Activated naive CD8-positive, alpha-beta T cell treated with anti-CD3 and anti-CD28 coated beads, Interleukin-2, amount 50 U/mL, for 16 hours (primary cell): ENCODE data around the gene KCTD1.

ENCODE experiments used
- DNase-seq: peaks from one replicate; pipeline ENCODE4 v3.0.0-alpha.2; 2020; ENCODE audit warnings: low read depth, low spot score

Gene KCTD1

DNA sequence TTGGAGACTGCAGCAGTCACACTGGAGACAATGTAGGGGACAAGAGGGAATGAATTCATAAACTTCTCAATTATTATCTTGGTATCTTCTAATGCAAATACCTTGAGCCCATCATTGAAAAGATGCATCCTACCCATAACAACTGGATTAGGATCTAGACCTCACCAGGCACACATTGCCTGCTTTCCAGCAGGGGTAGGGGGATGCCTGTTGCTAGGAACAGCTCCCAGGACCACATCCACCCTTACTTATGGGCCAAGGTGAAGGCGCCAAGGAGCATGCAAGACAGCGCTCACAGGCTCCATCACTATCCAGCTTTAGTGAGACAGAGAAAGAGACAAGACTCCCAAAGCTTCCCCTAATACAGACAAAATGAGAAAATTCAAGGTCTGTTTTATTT is 24.4 kb downstream of the KCTD1 start:
- no peak for DNase-seq

DNA sequence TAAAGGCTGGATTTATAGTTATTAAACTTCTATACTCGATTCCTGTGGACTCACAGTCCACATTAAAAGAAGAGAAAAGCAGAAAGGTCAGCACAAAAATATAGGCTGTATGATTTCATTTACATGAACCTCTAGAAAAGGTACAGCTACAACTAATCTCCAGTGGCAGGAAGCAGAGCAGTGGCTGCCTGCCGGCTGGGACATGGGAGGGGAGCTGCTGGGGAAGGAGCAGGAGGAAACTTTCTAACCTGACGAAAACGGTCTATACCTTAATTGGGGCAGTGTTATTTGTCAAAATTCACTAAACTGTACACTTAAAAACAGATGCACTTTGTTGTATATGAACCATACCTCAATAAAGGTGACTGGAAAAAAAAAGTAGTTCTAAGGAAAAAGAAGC is 26.7 kb downstream of the KCTD1 start:
- DNase-seq = no peak

DNA sequence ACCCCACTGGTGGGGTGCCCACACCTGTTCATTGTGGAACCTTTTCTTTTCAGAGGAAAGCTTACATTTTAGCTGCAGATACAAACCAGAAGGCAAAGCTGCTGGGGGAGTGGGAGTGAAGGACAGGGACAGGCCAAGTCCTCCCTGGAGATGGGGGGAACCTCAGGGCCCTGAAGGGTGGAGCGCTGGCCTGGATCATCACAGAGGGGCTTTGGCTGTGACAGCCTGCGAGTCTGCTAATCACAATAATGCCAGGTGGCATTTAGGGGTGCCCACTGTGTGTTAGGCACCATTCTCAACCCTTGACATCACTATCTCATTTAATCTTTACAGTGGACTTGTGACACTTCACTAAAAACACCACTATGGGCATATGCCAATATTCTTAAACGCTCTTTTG is 27.4 kb downstream of the KCTD1 start:
- DNase-seq = no peak

DNA sequence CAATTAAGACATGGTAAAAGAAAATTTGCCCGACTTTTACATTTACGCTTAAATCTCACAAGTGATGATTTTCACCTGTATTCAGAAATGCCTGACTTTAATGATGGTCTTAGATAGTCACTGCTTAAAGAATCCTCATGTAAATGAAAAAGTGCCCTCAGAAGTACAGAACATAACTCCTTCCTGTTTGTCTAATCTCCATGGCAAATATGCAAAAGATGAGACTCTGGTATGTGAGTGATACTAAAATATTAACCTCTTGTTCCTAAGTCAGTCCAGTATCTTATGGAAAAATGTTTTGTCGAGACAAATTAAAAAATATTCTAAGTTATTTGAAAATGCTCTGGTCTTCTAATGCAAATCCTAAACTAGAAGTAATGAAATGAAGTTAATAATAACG is 29.2 kb downstream of the KCTD1 start:
- no peak for DNase-seq

DNA sequence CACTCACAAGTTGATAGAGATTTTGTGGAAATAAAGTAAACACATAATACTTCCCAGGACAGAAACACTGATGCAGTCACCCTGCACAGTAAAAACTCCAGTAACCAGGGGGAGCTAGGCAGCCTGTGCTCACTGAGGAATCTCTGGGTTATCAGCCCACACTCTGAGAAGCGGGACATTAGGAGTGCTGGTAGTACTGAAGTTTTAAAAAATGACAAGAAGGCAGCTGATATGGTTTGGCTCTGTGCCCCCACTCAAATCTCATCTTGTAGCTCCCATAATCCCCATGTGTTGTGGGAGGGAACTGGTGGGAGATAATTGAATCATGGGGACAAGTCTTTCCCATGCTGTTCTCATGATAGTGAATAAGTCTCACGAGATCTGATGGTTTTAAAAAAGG is 31.4 kb downstream of the KCTD1 start:
- DNase-seq = no peak

DNA sequence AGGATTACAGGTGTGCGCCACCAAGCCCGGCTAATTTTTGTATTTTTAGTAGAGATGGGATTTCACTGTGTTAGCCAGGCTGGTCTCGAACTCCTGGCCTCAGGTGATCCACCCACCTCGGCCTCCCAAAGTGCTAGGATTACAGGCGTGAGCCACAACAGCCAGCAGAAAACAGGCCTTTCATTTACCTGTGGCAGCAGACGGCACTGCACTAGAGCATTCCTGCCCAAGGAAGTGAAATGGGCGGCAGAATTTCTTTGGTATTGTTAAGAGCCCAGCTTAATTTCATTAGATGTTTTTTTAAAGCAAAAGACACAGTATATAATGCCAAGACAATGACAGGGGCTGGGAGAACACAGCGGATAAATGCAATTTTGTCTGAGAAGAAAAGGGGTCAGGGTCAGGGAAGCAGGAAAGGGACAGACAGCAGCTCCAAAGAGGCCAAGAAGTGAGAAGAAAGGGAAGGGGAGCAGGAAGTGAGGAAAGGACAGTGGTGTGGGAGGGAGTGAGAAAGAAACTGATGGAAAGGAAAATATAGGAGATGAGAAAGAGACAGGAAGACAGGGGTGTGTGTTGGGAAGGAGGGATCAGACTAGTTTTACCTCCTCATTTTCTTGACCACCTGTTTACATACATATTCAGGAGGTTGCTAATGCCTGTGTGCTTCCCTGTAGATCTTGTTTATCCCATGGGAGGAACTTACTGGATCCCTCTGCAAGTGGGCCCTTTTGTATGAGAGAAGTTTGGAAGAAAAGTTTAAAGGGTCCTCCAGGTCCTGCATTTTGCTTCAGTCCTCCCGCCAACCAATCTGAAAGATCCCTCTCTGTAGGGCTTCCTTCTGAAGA is 32.5 kb downstream of the KCTD1 start:
- DNase-seq = no peak

DNA sequence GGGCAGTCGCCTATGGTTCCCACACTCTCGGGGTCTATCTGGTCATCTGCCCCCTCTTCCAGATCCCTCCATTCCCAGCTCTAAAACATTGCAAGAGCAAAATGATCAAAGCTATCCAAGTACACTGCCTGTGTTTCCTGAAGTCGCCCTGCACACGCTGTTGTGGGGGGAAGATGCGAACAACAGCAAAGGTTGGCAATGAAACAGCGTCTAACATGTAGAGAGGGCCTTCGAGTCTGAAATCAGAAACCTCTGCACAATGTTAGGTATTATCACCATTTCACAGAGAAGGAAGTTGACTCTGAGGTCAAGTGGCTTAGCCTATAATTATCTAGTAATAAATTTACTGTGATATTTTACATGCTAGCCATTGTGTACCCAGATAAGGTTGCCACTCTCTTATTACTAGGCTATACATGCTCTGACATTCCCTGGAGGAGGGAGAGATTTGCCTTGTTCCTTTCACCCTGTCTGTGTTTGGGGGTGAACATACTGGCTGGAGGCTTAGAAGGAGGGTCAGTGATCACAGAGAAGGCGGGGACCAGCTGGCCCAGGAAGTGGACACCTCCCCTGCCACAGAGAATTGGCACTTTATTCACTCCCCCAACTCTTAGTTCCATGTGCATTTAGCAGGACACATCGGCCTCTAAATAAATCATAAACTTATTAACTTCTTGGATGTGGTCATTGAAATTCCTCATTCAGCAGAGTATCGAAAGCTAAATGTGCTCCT is 36.8 kb downstream of the KCTD1 start:
- no peak for DNase-seq

DNA sequence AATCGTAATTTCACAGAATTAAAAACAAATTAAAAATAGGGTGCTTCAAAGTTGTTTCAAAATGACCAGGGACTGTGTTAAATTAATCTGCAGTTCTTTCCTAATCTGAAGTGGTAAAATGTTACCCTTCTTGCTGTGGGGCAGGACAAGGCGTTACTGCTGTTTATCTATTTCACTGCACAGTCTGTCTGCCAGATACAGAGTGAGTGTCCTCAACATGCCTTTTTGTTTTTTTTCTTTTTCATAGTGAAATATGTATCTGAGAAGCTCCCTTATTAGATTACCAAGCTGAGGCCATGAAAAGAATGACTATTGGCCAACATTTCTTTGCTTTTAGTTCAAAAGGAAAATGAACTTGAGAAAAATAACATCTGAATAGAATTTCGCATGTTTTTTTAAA is 38.0 kb downstream of the KCTD1 start:
- DNase-seq = no peak

DNA sequence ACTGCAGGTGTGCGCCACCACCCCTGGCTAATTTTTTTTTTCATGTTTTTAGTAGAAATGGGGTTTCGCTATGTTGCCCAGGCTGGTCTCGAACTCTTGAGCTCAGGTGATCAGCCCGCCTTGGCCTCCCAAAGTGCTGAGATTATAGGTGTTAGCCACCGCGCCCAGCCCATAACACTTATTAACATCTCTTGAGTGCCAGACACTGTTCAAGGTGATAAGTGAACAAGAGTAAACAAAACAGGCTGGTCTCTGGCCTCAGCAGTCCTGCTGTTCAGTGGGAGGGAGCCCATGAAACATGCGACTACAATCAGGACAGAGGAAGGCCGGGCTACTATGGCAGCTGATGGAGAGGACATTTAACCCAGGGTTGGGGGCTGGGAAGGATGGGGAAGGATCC is 42.3 kb downstream of the KCTD1 start:
- DNase-seq = no peak

DNA sequence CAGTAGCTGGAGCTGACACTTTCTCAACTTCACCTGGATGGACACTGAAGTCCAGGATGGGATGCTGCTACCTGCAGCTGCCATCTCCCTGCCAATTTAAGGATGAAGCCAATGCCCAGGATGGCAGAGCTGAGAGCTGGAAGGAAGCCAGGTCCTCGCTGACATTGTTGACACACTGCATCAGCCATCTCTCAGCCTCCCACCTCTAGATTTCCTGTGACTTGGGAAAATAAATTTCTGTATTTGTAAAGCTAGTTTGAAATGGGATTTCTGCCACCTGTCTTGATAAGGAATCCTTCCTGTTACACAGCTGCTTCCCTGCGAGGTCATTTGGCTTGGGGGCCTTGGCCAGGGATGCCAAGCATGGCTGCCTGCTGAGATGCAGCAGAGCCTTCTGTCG is 43.5 kb downstream of the KCTD1 start:
- DNase-seq = no peak

DNA sequence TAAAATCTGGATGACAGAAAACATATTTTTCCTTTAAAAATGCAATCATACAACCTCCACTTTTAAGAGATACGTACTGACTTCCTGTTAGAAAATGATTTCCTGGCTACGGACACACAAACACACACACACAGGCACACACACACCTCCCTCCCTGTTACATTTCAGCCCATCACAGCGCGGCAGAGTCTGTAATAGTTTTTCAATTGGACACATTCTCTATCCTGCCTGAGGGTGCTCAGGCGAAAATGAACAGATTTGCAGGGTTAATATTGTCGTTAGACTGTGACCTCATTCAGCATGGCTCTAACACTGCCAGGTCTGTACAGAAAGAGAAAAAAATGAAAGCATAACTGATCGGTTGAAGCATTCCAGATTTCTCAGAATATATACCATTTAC is 45.0 kb downstream of the KCTD1 start:
- DNase-seq = no peak

DNA sequence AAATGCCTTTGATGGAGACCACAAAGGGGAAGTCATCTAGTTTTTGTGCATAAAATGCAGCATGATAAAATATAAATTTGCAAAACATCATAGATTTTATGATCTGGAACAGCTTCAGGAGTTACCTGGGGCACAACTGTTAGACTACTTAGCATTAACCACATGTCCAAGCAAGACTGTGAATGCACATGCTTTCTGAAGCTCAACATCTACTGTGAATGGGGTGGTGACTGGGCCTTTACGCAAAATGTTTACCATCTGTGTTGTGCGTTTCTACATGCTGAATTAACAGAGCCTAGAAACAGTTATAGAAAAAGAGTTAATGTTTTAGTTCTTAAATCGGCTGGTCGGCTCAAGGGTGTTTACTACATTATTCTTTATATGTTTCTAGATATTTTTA is 45.5 kb downstream of the KCTD1 start:
- DNase-seq = no peak

DNA sequence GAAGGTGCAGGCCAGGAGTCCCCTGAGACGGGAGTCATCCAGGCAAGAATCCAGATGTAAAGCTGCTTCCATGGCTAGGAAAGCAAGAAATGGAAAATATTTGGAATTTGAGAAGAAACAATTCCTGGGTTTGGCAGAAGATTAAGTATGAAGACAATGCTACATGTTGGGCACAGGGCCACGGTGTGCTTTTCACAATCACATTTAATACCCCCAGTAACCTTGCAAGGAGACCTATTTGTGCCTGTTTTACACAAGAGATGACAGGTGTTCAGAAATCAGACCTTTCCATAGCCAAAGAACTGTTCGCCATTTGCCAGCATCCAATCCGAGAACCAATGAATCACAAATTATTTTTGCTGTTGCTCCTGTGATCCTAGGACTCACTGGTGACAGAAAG is 50.5 kb downstream of the KCTD1 start:
- no peak for DNase-seq

DNA sequence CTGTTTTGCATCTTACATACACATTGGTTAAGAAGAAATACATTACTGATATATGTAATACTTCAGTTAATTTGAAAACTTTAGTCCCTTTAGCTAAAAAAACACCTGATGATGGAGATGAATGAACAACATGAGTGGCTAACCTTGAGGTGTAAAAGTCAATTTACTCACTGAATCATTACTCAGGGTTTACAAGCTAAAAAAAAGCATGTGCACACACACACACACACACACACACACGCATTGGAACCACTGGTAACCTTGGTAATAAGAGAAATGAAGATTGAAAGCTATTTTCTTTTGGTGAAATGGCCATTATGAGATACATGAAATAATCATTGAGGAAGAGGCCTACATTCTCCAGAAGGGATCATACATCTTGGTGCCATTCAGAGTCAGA is 51.8 kb downstream of the KCTD1 start:
- DNase-seq = no peak

DNA sequence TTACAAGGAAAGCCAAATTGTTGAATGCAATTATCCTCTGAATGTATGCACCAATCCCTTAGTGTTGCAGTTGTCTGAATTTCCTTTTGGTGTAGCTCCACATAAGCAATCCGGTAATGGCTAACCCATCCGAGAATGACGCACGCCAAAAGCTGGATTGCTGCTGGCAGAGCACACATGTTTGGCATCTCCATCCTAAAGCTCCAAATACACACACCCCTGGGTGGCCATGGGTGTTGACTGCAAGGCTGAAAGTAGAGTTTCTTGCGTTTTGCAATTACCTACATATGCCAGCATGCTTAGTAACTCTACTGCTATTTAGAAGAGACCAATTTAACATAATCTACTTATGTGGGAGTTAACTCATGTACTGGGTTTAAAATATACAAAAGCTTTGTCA is 53.1 kb downstream of the KCTD1 start:
- DNase-seq = no peak

DNA sequence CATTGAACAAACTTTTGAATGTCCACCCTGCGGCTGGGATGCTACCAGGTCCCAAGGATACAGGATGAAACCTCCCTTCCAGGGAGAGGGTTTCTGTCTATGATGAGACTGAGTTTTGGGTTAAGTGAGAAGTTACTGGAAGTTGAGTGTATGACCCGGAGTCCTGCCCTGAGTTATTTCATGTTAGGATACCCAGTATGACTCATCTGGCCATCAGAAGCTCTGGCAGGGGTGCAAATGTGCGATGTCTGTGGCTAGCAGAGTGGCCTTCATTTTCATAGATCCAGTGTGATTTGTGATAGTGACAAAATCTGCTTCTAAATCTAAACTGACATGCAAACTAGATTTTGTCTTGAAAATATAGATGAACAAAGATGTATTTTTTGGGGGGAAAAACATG is 55.3 kb downstream of the KCTD1 start:
- DNase-seq = no peak

DNA sequence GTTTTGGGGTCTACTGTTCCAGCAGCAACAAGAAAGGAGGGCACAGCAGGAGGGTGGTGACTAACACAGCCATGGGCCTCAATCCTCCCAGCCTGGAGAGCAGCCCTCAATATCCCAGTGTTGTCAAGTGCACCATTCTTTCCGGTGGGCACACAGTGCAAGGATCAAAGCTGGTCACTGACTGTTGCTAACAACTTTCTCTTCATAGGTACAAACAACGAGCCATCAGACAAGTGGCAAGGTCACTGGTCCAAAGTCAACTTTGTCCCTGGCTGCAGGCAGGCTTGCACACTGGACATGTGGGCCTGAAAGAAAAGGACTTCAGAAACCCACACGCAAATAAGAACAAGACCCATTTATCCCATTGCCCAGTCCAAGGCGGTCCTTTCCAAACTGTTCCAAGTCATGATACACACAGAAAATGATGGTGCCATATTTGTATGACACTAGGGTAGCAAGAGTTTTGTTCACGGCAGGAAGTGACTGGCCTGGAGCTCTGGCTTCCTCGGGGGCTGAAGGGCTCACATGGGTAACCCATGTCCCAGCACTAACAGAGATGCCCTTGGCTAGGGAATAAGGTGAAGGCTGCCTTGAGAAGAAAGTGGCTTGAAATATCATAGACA is 57.0 kb downstream of the KCTD1 start:
- no peak for DNase-seq

DNA sequence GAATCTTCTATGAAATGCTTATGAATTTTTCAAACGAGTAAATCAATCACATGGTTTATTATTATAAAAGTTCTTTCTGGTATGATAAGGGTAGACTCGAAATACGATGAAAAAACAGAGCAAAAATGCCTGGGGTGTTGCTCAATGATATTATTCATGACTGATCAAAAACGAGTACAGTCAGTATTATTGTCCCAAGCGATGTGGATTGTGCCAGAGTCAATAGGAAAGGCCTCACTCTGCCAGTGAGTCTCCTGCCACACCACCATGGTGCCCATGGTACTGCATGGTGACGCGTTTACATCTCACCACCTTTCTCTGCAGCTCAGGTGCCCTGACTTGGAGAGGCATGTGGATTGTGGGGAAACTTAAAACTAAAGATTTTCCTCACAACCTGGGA is 58.5 kb downstream of the KCTD1 start:
- DNase-seq = no peak

DNA sequence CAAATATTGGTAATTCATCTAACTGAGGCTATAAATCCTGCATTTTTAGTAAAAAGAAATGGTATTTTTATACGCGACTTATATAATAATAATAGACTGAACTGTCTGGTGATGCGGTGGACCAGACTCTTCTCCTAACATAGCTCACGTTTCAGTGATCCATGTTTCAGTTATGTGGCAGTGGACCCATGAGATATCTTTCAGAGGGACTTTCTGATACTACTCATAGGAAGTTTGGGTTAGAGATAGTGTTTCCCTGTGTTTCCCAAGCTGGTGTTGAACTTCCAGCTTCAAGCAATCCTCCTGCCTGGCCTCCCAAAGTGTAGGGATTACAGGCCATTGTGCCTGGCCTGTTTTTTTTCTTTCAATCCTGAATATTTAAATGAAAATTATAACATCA is 59.2 kb downstream of the KCTD1 start:
- no peak for DNase-seq

DNA sequence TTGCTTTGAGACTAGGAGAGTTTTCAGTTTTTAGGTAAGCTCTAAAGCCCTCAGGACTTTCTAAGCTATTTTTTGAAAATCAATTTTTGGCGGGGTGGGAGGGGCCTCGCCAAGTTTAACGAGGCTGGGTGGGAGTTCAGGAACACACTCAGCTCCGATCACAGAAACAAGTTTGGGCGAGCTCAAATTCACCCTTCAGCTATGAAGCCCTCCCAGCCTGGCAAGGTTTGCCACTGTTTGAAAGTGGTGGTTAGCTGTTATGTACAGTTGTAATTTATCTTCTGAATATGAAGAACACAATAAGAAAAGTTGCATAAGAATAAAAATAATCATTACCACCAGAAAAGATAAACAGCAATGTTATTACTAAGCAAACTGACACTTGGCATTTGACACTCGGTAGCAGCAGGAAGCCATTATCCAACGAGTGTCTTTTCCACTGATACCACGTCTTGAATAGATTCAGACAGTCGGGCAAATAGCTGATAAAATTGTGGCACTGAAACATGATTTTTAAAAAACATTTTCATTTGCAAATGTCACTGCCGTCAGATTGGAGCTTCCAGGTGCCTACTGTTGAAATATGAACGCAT is 59.8 kb downstream of the KCTD1 start:
- no peak for DNase-seq

DNA sequence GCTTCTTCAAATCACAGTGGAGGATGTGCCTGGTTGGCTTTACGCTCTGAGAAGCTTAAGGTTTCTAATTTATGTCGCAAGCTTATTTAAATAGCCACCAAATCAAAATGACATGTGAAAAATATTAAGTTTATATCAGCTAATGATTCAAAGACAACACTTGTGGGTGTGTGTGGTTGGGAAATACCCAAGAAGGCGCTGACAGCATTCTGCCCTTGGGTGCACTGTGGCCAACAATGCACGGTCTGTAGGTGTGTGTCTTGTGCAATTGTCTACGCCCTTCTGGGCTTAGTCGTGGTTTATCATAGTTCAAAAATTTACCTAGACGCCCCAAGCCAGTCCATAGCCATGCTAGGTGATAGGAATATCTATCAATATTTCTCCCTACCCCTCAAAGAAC is 60.9 kb downstream of the KCTD1 start:
- no peak for DNase-seq

DNA sequence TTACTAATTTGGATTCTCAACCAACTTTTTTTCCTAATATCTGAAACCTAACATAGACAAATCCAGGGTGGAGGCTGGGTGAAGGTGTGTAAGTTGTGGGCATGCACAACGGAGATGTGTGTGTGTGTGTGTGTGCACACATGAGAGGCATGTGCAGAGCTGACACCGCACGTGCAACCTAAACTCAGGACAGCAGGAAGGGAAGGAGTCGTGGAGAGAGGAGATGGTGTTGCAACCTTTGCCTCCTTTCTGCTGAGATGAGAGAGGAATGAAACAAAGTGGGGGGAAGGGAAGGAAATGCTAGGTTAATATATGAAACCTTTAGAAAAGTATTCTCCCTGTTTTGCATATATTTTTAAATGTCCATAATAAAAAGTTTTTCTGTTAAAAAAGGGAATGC is 64.7 kb downstream of the KCTD1 start:
- no peak for DNase-seq

DNA sequence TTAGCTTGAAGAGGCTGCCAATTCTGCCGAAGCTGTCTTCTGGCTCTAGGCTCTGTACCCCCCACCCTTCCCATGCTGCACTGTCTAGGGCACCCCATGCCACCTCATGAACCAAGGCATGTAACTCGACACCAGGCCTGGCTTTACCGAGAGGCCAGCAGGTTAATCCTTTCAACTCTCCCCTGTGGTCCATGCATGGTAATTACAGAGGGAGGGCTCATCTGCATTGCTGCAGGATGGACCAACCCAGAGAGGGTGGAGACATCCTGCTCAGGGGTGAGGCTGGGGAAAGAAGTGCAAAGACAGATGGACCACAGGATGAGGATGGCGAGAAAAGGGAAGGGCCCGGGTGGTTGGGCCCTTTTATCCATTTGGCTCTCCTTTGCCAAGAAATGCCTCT is 65.8 kb downstream of the KCTD1 start:
- no peak for DNase-seq
